Choroid plexus epithelial cell (primary cell): Measurements from ENCODE around the gene ACKR2.

Experiments
- DNase-seq: peaks from one replicate; pipeline ENCODE4 v3.0.0-alpha.2; 2010; ENCODE audit warnings: low read depth
- H3K4me3 ChIP-seq: 2 replicates; pipeline ENCODE4 v1.5.1; 2011; ENCODE audit warnings: low read depth, mild to moderate bottlenecking, control low read depth, low read length, moderate library complexity
- CTCF ChIP-seq: conservative IDR thresholded peaks from 2 replicates; pipeline ENCODE4 v1.5.1; 2011; ENCODE audit warnings: low read depth, mild to moderate bottlenecking, control low read depth, inconsistent platforms, low read length, moderate library complexity

Gene ACKR2

GRCh38 chr3:42855547-42856380 is 46.5 kb downstream of the ACKR2 start:
- no peak for DNase-seq
- TF ChIP-seq CTCF = no peak
- H3K4me3 ChIP-seq = no peak overlapping the region

- H3K4me3 ChIP-seq = no peak overlapping the region
- no peak for TF ChIP-seq CTCF
These were observed 47.3 kb downstream of the ACKR2 start for GRCh38 chr3:42856544-42856943.

GRCh38 chr3:42864321-42864950 is 55.2 kb downstream of the ACKR2 start:
- no peak for DNase-seq
- no peak for TF ChIP-seq CTCF
- no peak overlapping the region for H3K4me3 ChIP-seq

More at GRCh38 chr3:42856544-42856943, 47.3 kb downstream of the ACKR2 start:
- DNase-seq = no peak

- H3K4me3 ChIP-seq = no peak overlapping the region
- no peak for DNase-seq
- TF ChIP-seq CTCF = no peak
These were observed 56.0 kb downstream of the ACKR2 start for GRCh38 chr3:42865256-42865655.

GRCh38 chr3:42867138-42867537 is 57.9 kb downstream of the ACKR2 start:
- TF ChIP-seq CTCF = no peak
- H3K4me3 ChIP-seq = no peak overlapping the region
- no peak for DNase-seq

DNA sequence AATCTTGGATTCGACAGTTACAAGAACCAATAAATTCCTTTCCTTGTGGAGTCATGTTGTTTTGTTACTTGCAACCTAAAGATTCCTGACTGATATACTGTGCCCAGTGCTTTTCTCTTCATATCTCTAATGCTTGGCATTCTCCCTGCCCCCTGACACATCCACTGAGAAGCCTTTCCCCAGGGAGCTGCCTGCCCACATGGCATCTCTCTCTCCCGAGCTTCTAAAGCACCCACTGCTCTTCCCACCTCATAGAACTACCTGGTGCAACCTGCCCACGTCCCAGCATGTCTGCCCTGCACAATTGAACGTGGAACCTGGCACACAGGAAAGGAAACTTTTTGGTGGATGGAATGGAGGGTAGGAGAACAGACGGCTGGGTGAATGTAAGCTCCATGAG is 59.6 kb downstream of the ACKR2 start:
- no peak for DNase-seq
- TF ChIP-seq CTCF = no peak
- H3K4me3 ChIP-seq = no peak overlapping the region
